Neural progenitor cell (in vitro differentiated cells): Measurements from ENCODE around the gene FHL2.

Experiments used
- CTCF ChIP-seq: fragments of 200-600 bp; sonication (generic); IDR thresholded peaks from 2 replicates; pipeline ENCODE4 v1.5.1; 2017; ENCODE audit warnings: antibody characterized with exemption, mild to moderate bottlenecking
- EZH2 ChIP-seq: fragments of 200-600 bp; sonication (generic); IDR thresholded peaks from 2 replicates; pipeline ENCODE4 v1.6.1; 2017; ENCODE audit warnings: antibody characterized with exemption, mild to moderate bottlenecking, moderate library complexity
- EZH2phosphoT487 ChIP-seq: fragments of 200-600 bp; sonication (generic); IDR thresholded peaks from 2 replicates; pipeline ENCODE4 v1.6.1; 2017; ENCODE audit warnings: antibody characterized with exemption

GRCh38 chr2:105315314-105315713 lies 83.5 kb downstream of the FHL2 start:
- TF ChIP-seq CTCF (no peak), EZH2 (no peak), EZH2phosphoT487 (no peak)
